ENCODE data around the gene CMBL.
A peak's percentile ranks its signal among the peaks of the same experiment; 100 is the strongest.

CMBL gene

GRCh38 chr5:10235350-10235749 is 72.4 kb downstream of the CMBL start:
- in situ Hi-C loops (cut with HindIII; ENCODE audit: low sequenced_read_pairs): no loop called here
- DNase-seq (ENCODE audit: low read depth, low spot score): peak; percentile 22
- H3K4me3 ChIP-seq (ENCODE audit: low read depth, low read length): no peak overlapping the region
- TF ChIP-seq CTCF (IDR thresholded peaks at IDR 0.05; ENCODE audit: low read depth, low read length): no peak

GRCh38 chr5:10233505-10233904 is 74.2 kb downstream of the CMBL start:
- peak; percentile 95 for DNase-seq (ENCODE audit: low read depth, low spot score)
- no peak overlapping the region for H3K4me3 ChIP-seq (ENCODE audit: low read depth, low read length)
- TF ChIP-seq CTCF (IDR thresholded peaks at IDR 0.05; ENCODE audit: low read depth, low read length): peak; percentile 19
- in situ Hi-C loops (cut with HindIII; ENCODE audit: low sequenced_read_pairs): no loop called here

- DNase-seq (ENCODE audit: low read depth, low spot score): no peak
- in situ Hi-C loops (cut with HindIII; ENCODE audit: low sequenced_read_pairs): no loop called here
- no peak for TF ChIP-seq CTCF (IDR thresholded peaks at IDR 0.05; ENCODE audit: low read depth, low read length)
- H3K4me3 ChIP-seq (ENCODE audit: low read depth, low read length): no peak overlapping the region
Measured at GRCh38 chr5:10233011-10233410, 74.7 kb downstream of the CMBL start.

- no peak for DNase-seq (ENCODE audit: low read depth, low spot score)
- in situ Hi-C loops (cut with HindIII; ENCODE audit: low sequenced_read_pairs): no loop called here
- no peak overlapping the region for H3K4me3 ChIP-seq (ENCODE audit: low read depth, low read length)
- TF ChIP-seq CTCF (IDR thresholded peaks at IDR 0.05; ENCODE audit: low read depth, low read length): no peak
Measured at GRCh38 chr5:10232386-10232785, 75.3 kb downstream of the CMBL start.

GRCh38 chr5:10229306-10230048 is 78.2 kb downstream of the CMBL start:
- H3K4me3 ChIP-seq (ENCODE audit: low read depth, low read length): no peak overlapping the region
- in situ Hi-C loops (cut with HindIII; ENCODE audit: low sequenced_read_pairs): no loop called here
- peak; percentile 95 for DNase-seq (ENCODE audit: low read depth, low spot score)
- peak; percentile 42 for TF ChIP-seq CTCF (IDR thresholded peaks at IDR 0.05; ENCODE audit: low read depth, low read length)

GRCh38 chr5:10228288-10228687 is 79.4 kb downstream of the CMBL start:
- in situ Hi-C loops (cut with HindIII; ENCODE audit: low sequenced_read_pairs): no loop called here
- no peak for TF ChIP-seq CTCF (IDR thresholded peaks at IDR 0.05; ENCODE audit: low read depth, low read length)
- no peak for DNase-seq (ENCODE audit: low read depth, low spot score)
- no peak overlapping the region for H3K4me3 ChIP-seq (ENCODE audit: low read depth, low read length)

Measured in astrocyte of the spinal cord (primary cell).